ENCODE data around the gene XRN1. TPM values are rescaled to one million over a fixed set of nuclear protein-coding genes. Genes with fewer than 3 reads are reported as not detected.

The XRN1 gene
- total RNA-seq, 1 donor from 2014 or later = 63.0 TPM

DNA sequence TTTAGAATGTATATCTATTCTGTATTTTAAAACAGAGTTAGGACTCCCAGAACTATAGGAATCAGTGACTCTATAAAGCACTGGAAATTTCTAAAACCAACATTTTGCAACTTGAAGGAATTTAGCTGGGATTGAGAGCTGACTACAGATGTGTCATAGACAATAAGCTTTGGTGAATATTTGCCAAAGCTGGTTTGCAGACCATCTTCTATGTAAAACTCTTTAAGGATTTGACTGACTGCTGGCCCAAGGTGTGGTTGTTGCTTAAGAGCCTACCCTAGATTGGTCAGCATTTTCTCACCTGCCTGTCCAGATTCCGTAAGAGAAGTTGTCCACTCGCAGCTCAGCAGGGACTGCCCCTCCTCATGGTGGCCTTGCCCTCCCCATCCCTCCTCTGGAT, 149.2 kb downstream of the XRN1 start:
- DNase-seq = no peak
- ChIA-PET POLR2A (interaction anchor here (0.6 kb wide), 1 partner anchor 929 kb away, joined by 6 read pairs; no protein-coding TSS in a partner anchor), CTCF (no interaction called here)
- Mint-ChIP-seq H3K4me1 (no peaks in the 10 kb centered on the region), H3K27me3 (no peaks in the 10 kb centered on the region), H3K27ac (no peak overlapping the region), H3K9me3 (peaks cover 20% of the 10 kb centered on the region), H3K4me3 (no peak overlapping the region), H3K36me3 (ENCODE audit: low read depth) (peaks cover 23% of the 10 kb centered on the region)
- TF ChIP-seq, protein P1, sequence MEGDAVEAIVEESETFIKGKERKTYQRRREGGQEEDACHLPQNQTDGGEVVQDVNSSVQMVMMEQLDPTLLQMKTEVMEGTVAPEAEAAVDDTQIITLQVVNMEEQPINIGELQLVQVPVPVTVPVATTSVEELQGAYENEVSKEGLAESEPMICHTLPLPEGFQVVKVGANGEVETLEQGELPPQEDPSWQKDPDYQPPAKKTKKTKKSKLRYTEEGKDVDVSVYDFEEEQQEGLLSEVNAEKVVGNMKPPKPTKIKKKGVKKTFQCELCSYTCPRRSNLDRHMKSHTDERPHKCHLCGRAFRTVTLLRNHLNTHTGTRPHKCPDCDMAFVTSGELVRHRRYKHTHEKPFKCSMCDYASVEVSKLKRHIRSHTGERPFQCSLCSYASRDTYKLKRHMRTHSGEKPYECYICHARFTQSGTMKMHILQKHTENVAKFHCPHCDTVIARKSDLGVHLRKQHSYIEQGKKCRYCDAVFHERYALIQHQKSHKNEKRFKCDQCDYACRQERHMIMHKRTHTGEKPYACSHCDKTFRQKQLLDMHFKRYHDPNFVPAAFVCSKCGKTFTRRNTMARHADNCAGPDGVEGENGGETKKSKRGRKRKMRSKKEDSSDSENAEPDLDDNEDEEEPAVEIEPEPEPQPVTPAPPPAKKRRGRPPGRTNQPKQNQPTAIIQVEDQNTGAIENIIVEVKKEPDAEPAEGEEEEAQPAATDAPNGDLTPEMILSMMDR (IDR thresholded peaks at IDR 0.05) = no peak
- intact Hi-C loops (cut with micrococcal nuclease) = no loop called here
- no peak for ATAC-seq (ENCODE audit: low read depth)

DNA sequence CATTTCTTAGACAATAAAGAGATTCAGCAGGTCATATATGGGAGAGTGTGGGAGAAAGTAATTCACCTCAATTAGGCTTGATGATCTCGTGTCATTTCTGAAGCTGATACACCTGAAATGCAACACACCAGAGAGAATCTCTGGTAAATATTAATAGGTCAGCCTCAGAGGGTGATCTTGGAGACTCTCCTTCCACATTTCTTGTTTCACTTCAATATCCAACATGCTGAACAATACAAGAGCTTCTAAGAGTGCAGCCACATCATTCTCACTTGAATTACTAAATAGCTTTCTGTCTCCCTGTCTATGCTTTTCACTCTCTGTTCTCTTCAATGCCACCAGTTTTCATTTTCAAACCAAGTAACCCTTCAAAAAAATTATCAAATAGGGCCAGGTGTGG, 151.3 kb downstream of the XRN1 start:
- no peak for DNase-seq
- ChIA-PET POLR2A (no interaction called here), CTCF (no interaction called here)
- no peak overlapping the region for H3K27ac Mint-ChIP-seq
- no peaks in the 10 kb centered on the region for H3K27me3 Mint-ChIP-seq
- no peak overlapping the region for H3K4me3 Mint-ChIP-seq
- no peaks in the 10 kb centered on the region for H3K4me1 Mint-ChIP-seq
- intact Hi-C loops (cut with micrococcal nuclease) = no loop called here
- ATAC-seq (ENCODE audit: low read depth) = no peak
- TF ChIP-seq, protein P1 (IDR thresholded peaks at IDR 0.05) = no peak
- peaks cover 11% of the 10 kb centered on the region for H3K36me3 Mint-ChIP-seq (ENCODE audit: low read depth)
- H3K9me3 Mint-ChIP-seq = peaks cover 10% of the 10 kb centered on the region

DNA sequence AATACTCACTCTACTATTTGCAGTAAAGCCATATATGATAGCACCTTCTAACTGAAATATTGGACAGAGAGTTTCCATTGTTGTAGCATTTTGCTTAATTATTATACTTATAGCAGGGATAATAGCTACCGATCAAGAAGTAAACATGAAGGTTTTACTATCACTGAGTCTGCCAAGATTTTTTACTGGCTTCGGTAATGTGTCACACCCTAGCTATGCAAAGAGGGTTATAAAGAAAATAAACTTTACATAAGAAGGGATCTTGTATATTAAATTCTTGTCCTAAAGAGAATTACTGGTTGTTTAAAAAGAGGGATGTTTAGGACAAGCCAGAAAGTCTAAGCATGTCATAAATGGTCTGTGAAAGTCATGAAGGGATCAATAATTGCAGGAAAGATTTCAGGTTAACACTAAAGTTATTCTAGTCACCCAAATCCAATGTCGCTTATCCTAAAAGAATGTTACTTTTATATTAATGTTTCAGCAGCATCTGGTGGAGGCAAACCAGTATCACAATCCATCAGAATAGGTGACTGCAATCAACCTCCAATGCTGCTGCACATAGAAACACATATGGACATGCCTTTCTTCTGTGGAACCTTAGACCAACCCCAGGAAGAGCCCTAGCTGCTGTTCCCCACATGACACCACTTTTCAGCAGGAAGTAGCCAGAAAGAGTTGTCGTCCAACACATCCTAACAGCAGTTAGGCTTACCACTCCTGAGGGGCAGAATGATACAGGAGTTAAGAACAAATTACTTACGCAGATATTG, 159.8 kb downstream of the XRN1 start:
- DNase-seq = no peak
- no peak overlapping the region for H3K4me3 Mint-ChIP-seq
- ChIA-PET POLR2A (no interaction called here), CTCF (no interaction called here)
- H3K9me3 Mint-ChIP-seq = peaks cover 10% of the 10 kb centered on the region
- intact Hi-C loops (cut with micrococcal nuclease) = no loop called here
- no peaks in the 10 kb centered on the region for H3K27me3 Mint-ChIP-seq
- H3K4me1 Mint-ChIP-seq = no peaks in the 10 kb centered on the region
- no peak for ATAC-seq (ENCODE audit: low read depth)
- H3K36me3 Mint-ChIP-seq (ENCODE audit: low read depth) = peaks cover 2% of the 10 kb centered on the region
- H3K27ac Mint-ChIP-seq = no peak overlapping the region
- TF ChIP-seq, protein P1 (IDR thresholded peaks at IDR 0.05) = no peak

GRCh38 chr3:142285083-142285517, 162.7 kb downstream of the XRN1 start:
- intact Hi-C loops (cut with micrococcal nuclease) = no loop called here
- ATAC-seq (ENCODE audit: low read depth) = no peak
- H3K4me3 Mint-ChIP-seq = no peak overlapping the region
- no peak for DNase-seq
- peaks cover 2% of the 10 kb centered on the region for H3K36me3 Mint-ChIP-seq (ENCODE audit: low read depth)
- no peak overlapping the region for H3K27ac Mint-ChIP-seq
- H3K9me3 Mint-ChIP-seq = peaks cover 9% of the 10 kb centered on the region
- ChIA-PET POLR2A (no interaction called here), CTCF (no interaction called here)
- TF ChIP-seq, protein P1 (IDR thresholded peaks at IDR 0.05) = no peak
- H3K4me1 Mint-ChIP-seq = no peaks in the 10 kb centered on the region
- H3K27me3 Mint-ChIP-seq = no peaks in the 10 kb centered on the region

- H3K27me3 Mint-ChIP-seq = no peaks in the 10 kb centered on the region
- intact Hi-C loops (cut with micrococcal nuclease) = no loop called here
- no peak overlapping the region for H3K27ac Mint-ChIP-seq
- H3K9me3 Mint-ChIP-seq = no peaks in the 10 kb centered on the region
- no peaks in the 10 kb centered on the region for H3K36me3 Mint-ChIP-seq (ENCODE audit: low read depth)
- CTCF ChIA-PET = interaction anchor here (1.1 to 2.4 kb wide), 2 partner anchors 157 to 320 kb away, joined by 8 read pairs; no protein-coding TSS in a partner anchor
- ATAC-seq (ENCODE audit: low read depth) = no peak
- TF ChIP-seq, protein P1 (IDR thresholded peaks at IDR 0.05) = no peak
- no peak overlapping the region for H3K4me3 Mint-ChIP-seq
- POLR2A ChIA-PET = no interaction called here
- DNase-seq = no peak
- no peaks in the 10 kb centered on the region for H3K4me1 Mint-ChIP-seq
These were observed 165.3 kb downstream of the XRN1 start for GRCh38 chr3:142282503-142282902.

Data from activated B cell treated with CpG ODN at 0.5 μM for 24 hours (primary cell).